AG04450 (cell line): ENCODE data around the gene FAR1. TPM values are rescaled to one million over a fixed set of nuclear protein-coding genes. Genes with fewer than 3 reads are reported as not detected.

ENCODE experiments used
- CTCF ChIA-PET: fragments of 300-600, 350-600 bp; formaldehyde crosslinking; extraction: SDS; loops from one replicate; lab custom pipeline; 2022; ENCODE audit warnings: antibody characterized with exemption, inconsistent platforms; lab: Charles Lee
- POLR2A ChIA-PET: fragments of 350-600 bp; formaldehyde crosslinking; extraction: SDS; loops from one replicate; lab custom pipeline; 2021; ENCODE audit warnings: antibody characterized with exemption, inconsistent platforms; lab: Yijun Ruan, JAX
- DNase-seq: peaks from one replicate; pipeline ENCODE4 v3.0.0-alpha.2; 2011; ENCODE audit warnings: low read depth, low spot score
- H3K27ac ChIP-seq: one replicate; pipeline ENCODE4 v1.5.1; 2012; ENCODE audit warnings: low read depth, low read length, control low read depth
- H3K27me3 ChIP-seq: one replicate; pipeline ENCODE4 v1.6.0; 2012; ENCODE audit warnings: low read length; ENCODE audit not compliant: control insufficient read depth, insufficient read depth
- H3K4me3 ChIP-seq: 2 replicates; pipeline ENCODE4 v1.5.1; 2011; ENCODE audit warnings: mild to moderate bottlenecking, low read depth, low read length, control low read depth
- H3K9me3 ChIP-seq: 2 replicates; pipeline ENCODE4 v1.5.1; 2012; ENCODE audit warnings: low read length; ENCODE audit not compliant: control insufficient read depth, insufficient read depth
- CTCF ChIP-seq: IDR thresholded peaks from 2 replicates; pipeline ENCODE4 v1.5.1; 2011; ENCODE audit warnings: low read depth, low read length, control low read depth, inconsistent platforms
- polyA plus RNA-seq: library from polyadenylated mRNA; depleted of rRNA; stranded (reverse); fragments of >200 nt; gene quantifications from 2 replicates; pipeline ENCODE4 v1.2.3, GENCODE V29; 2011

FAR1 gene
- polyA plus RNA-seq, 1 experiment = 71.7 TPM

- no peak for DNase-seq
- Histone ChIP-seq H3K27ac (no peak overlapping the region), H3K4me3 (no peak overlapping the region), H3K27me3 (no peaks in the 10 kb centered on the region), H3K9me3 (no peaks in the 10 kb centered on the region)
- no peak for TF ChIP-seq CTCF
- POLR2A ChIA-PET = no interaction called here
- CTCF ChIA-PET = interaction anchor here (0.6 to 2.2 kb wide), 2 partner anchors 12 to 196 kb away, joined by 3 to 9 read pairs; no protein-coding TSS in a partner anchor
Measured at GRCh38 chr11:13761250-13761649, 92.8 kb downstream of the FAR1 start.

- Histone ChIP-seq H3K4me3 (no peak overlapping the region), H3K27me3 (no peaks in the 10 kb centered on the region), H3K9me3 (no peaks in the 10 kb centered on the region), H3K27ac (no peak overlapping the region)
- DNase-seq = no peak
- no peak for TF ChIP-seq CTCF
- ChIA-PET POLR2A (no interaction called here), CTCF (interaction anchor here (0.6 to 2.2 kb wide), 2 partner anchors 11 to 196 kb away, joined by 3 to 9 read pairs; no protein-coding TSS in a partner anchor)
Measured at GRCh38 chr11:13761716-13762115, 93.2 kb downstream of the FAR1 start.

GRCh38 chr11:13762718-13763117 is 94.2 kb downstream of the FAR1 start:
- H3K4me3 ChIP-seq = no peak overlapping the region
- H3K27ac ChIP-seq = no peak overlapping the region
- TF ChIP-seq CTCF = no peak
- CTCF ChIA-PET = interaction anchor here (2.0 kb wide), 1 partner anchor 10 kb away, joined by 9 read pairs; no protein-coding TSS in a partner anchor
- DNase-seq = no peak
- POLR2A ChIA-PET = no interaction called here
- H3K9me3 ChIP-seq = no peaks in the 10 kb centered on the region
- H3K27me3 ChIP-seq = no peaks in the 10 kb centered on the region

- Histone ChIP-seq H3K4me3 (no peak overlapping the region), H3K9me3 (no peaks in the 10 kb centered on the region), H3K27ac (no peak overlapping the region), H3K27me3 (no peaks in the 10 kb centered on the region)
- no peak for TF ChIP-seq CTCF
- ChIA-PET POLR2A (no interaction called here), CTCF (interaction anchor here (2.0 kb wide), 1 partner anchor 9 kb away, joined by 9 read pairs; no protein-coding TSS in a partner anchor)
- DNase-seq = no peak
Measured at GRCh38 chr11:13763341-13763740, 94.9 kb downstream of the FAR1 start.

GRCh38 chr11:13765886-13766285 is 97.4 kb downstream of the FAR1 start:
- Histone ChIP-seq H3K4me3 (no peak overlapping the region), H3K27me3 (peaks cover 4% of the 10 kb centered on the region), H3K9me3 (no peaks in the 10 kb centered on the region), H3K27ac (no peak overlapping the region)
- TF ChIP-seq CTCF = no peak
- DNase-seq = no peak
- CTCF ChIA-PET = no interaction called here
- POLR2A ChIA-PET = no interaction called here
